ENCODE data around the gene C1QTNF3. TPM values are rescaled to one million over a fixed set of nuclear protein-coding genes. Genes with fewer than 3 reads are reported as not detected.

C1QTNF3 gene
- total RNA-seq, 2 experiments from 2014 or later: 1.3 to 1.4 TPM

DNA sequence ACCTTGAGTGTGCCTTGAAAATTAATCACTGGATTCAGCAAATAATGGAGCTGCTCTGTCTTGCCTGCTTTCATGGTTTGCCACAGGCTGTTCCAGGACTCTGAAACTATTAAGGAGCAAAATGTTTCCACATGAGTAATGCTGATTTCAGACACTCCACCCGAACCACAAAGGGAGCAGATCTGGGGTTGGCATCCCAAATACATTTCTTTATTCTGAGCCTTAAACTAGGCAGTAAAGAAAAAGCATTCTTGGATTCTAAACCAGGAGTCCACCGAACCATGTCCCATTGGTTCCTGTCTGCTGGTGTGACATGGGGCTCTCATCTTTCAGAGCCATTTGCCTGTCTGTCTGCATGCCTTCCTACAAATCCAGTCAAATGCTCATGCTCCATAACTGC lies 10.1 kb upstream of the C1QTNF3 start:
- POLR2A ChIA-PET: no interaction called here
- Mint-ChIP-seq H3K27ac (no peak overlapping the region), H3K36me3 (ENCODE audit: low read depth) (peaks cover 12% of the 10 kb centered on the region), H3K4me1 (ENCODE audit: low read depth) (no peaks in the 10 kb centered on the region), H3K9me3 (no peaks in the 10 kb centered on the region), H3K4me3 (no peak overlapping the region), H3K27me3 (no peaks in the 10 kb centered on the region)
- CTCF ChIA-PET: no interaction called here
- intact Hi-C loops (cut with micrococcal nuclease): no loop called here
- no peak for DNase-seq
- TF ChIP-seq, protein P1, sequence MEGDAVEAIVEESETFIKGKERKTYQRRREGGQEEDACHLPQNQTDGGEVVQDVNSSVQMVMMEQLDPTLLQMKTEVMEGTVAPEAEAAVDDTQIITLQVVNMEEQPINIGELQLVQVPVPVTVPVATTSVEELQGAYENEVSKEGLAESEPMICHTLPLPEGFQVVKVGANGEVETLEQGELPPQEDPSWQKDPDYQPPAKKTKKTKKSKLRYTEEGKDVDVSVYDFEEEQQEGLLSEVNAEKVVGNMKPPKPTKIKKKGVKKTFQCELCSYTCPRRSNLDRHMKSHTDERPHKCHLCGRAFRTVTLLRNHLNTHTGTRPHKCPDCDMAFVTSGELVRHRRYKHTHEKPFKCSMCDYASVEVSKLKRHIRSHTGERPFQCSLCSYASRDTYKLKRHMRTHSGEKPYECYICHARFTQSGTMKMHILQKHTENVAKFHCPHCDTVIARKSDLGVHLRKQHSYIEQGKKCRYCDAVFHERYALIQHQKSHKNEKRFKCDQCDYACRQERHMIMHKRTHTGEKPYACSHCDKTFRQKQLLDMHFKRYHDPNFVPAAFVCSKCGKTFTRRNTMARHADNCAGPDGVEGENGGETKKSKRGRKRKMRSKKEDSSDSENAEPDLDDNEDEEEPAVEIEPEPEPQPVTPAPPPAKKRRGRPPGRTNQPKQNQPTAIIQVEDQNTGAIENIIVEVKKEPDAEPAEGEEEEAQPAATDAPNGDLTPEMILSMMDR (IDR thresholded peaks at IDR 0.05): no peak
- no peak for ATAC-seq

- TF ChIP-seq, protein P1 (IDR thresholded peaks at IDR 0.05): no peak
- Mint-ChIP-seq H3K27ac (no peak overlapping the region), H3K27me3 (no peaks in the 10 kb centered on the region), H3K36me3 (ENCODE audit: low read depth) (peaks cover 12% of the 10 kb centered on the region), H3K4me1 (ENCODE audit: low read depth) (no peaks in the 10 kb centered on the region), H3K9me3 (no peaks in the 10 kb centered on the region), H3K4me3 (no peak overlapping the region)
- ChIA-PET CTCF (no interaction called here), POLR2A (no interaction called here)
- intact Hi-C loops (cut with micrococcal nuclease): no loop called here
- DNase-seq: no peak
- no peak for ATAC-seq
Observed at GRCh38 chr5:34051374-34051980, 8.5 kb upstream of the C1QTNF3 start.

DNA sequence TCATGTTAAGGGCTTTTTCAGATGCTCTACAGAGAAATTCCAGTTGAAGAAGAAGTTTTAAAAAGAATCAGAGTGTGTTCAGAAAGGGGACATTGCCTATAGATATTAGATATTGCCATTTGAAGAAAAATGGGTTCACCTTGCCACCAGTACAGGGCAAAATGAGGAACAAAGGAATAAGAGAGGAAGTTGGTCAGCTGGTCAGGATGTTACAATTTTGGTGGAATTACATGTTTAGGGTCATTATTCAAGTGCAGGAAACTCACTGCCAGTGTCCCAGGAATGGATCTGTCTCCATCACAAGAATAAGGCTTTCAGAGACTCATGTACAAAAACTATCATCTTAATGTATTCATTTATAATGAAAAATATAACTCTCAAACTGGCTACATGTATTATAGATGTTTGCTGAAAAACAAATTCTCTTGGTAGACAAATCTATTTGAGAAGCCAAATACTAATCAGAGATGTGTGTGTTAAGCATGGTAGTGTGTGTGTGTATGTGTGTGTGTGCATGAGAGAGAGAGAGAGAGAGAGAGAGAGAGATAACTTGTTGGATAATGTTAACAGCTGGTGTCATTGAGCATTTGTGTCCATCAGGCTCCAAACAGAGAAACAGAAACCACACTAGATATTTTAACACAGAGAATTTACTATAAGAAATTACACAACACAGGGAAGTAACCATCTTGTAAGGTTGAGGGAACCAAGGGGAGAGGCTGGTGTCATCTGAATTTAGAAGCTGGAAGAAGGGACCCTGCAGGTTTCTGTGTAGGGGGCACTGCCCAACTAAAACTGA lies 5.0 kb upstream of the C1QTNF3 start:
- H3K4me1 Mint-ChIP-seq (ENCODE audit: low read depth): no peaks in the 10 kb centered on the region
- ChIA-PET CTCF (interaction anchor here (1.6 kb wide), 1 partner anchor 8 kb away, joined by 4 read pairs; no protein-coding TSS in a partner anchor), POLR2A (no interaction called here)
- no peak overlapping the region for H3K4me3 Mint-ChIP-seq
- intact Hi-C loops (cut with micrococcal nuclease): no loop called here
- H3K27me3 Mint-ChIP-seq: no peaks in the 10 kb centered on the region
- H3K36me3 Mint-ChIP-seq (ENCODE audit: low read depth): peaks cover 12% of the 10 kb centered on the region
- TF ChIP-seq, protein P1 (IDR thresholded peaks at IDR 0.05): no peak
- no peak for ATAC-seq
- no peak for DNase-seq
- no peak overlapping the region for H3K27ac Mint-ChIP-seq
- H3K9me3 Mint-ChIP-seq: no peaks in the 10 kb centered on the region

GRCh38 chr5:34047143-34047542 lies 4.1 kb upstream of the C1QTNF3 start:
- intact Hi-C loops (cut with micrococcal nuclease): no loop called here
- H3K4me1 Mint-ChIP-seq (ENCODE audit: low read depth): no peaks in the 10 kb centered on the region
- no peaks in the 10 kb centered on the region for H3K27me3 Mint-ChIP-seq
- TF ChIP-seq, protein P1 (IDR thresholded peaks at IDR 0.05): no peak
- DNase-seq (no peak), ATAC-seq (no peak)
- POLR2A ChIA-PET: no interaction called here
- no peak overlapping the region for H3K27ac Mint-ChIP-seq
- H3K4me3 Mint-ChIP-seq: no peak overlapping the region
- CTCF ChIA-PET: no interaction called here
- H3K9me3 Mint-ChIP-seq: no peaks in the 10 kb centered on the region
- peaks cover 12% of the 10 kb centered on the region for H3K36me3 Mint-ChIP-seq (ENCODE audit: low read depth)

DNA sequence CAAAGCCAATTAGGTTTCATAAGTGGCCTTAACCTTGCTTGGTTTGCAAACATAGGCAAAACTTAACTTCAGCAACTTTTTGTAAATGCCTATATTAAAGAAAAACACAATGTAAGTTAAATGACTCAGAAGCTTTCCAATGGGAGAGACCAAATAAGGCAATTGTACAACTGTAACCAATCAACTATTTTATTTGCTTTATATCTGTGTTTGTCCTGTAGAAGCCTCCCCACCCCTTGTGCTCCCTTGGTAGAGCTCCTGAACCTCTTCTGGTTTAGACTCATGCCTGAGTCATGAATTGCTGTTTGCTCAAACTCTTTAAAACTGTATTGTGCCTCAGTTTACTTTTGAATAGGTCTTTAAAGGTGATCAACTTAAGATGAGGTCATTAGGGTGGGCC lies 3.0 kb upstream of the C1QTNF3 start:
- Mint-ChIP-seq H3K27me3 (no peaks in the 10 kb centered on the region), H3K36me3 (ENCODE audit: low read depth) (peaks cover 9% of the 10 kb centered on the region), H3K9me3 (no peaks in the 10 kb centered on the region), H3K27ac (no peak overlapping the region), H3K4me3 (no peak overlapping the region), H3K4me1 (ENCODE audit: low read depth) (no peaks in the 10 kb centered on the region)
- ChIA-PET CTCF (interaction anchor here (1.6 kb wide), 1 partner anchor 50 kb away, joined by 5 read pairs; no protein-coding TSS in a partner anchor), POLR2A (no interaction called here)
- no peak for ATAC-seq
- no peak for DNase-seq
- TF ChIP-seq, protein P1 (IDR thresholded peaks at IDR 0.05): no peak
- intact Hi-C loops (cut with micrococcal nuclease): no loop called here

Data from activated CD8-positive, alpha-beta T cell treated with anti-CD3 and anti-CD28 coated beads for 36 hours (primary cell).